ENCODE measurements around the gene KRTAP4-7.
"Not testable (repeated sequence)": the region's sequence is repeated elsewhere in the genome, so short reads cannot be mapped to it uniquely, and the experiment has no call there.

The KRTAP4-7 gene

GRCh38 chr17:41107941-41108450 is 24.0 kb downstream of the KRTAP4-7 start:
- TF ChIP-seq, protein P1, sequence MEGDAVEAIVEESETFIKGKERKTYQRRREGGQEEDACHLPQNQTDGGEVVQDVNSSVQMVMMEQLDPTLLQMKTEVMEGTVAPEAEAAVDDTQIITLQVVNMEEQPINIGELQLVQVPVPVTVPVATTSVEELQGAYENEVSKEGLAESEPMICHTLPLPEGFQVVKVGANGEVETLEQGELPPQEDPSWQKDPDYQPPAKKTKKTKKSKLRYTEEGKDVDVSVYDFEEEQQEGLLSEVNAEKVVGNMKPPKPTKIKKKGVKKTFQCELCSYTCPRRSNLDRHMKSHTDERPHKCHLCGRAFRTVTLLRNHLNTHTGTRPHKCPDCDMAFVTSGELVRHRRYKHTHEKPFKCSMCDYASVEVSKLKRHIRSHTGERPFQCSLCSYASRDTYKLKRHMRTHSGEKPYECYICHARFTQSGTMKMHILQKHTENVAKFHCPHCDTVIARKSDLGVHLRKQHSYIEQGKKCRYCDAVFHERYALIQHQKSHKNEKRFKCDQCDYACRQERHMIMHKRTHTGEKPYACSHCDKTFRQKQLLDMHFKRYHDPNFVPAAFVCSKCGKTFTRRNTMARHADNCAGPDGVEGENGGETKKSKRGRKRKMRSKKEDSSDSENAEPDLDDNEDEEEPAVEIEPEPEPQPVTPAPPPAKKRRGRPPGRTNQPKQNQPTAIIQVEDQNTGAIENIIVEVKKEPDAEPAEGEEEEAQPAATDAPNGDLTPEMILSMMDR (IDR thresholded peaks at IDR 0.05; ENCODE audit: insufficient read depth, low read length, poor library complexity, severe bottlenecking): no peak
- Histone ChIP-seq H3K4me3 (replicated peaks; ENCODE audit: low read depth, low read length) (no peak overlapping the region), H3K36me3 (ENCODE audit: control insufficient read depth, insufficient read depth, low read length) (no peaks in the 10 kb centered on the region), H3K27me3 (replicated peaks; ENCODE audit: control insufficient read depth, insufficient read depth, low read length) (no peaks in the 10 kb centered on the region; the same call in 1 of the 2 replicates)
- no peak for DNase-seq (ENCODE audit: extremely low read depth, insufficient read length)

DNA sequence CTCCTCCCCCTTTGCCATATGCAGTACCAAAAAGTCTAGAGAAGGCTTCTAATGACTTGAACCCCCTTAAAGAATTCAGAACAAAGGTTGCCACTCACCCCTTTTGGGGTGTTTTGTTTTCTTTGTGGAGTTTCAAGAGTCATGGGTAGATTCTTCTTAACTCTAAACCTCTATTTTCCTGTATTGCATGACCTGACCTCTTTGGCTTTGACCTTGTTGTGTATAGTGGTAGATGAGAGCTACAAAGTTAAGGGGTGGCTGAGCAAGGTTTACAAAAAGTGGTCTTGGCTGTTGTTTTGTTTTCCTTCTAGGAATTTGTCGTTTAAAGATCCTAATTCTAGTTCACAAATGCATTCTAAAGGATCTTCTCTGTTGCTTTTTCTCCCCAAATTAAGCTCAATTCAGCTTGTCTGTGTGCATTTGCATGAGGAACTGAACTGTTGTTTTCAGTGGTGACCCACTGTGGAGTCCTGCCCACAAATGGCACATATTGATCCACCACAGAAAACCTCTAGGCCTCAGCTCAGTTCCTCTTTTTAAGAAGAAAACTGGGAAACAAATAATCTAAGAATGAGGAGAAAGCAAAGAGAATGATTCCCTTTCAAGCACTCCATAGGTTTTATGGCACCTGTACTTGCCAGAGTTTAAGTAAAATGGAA is 24.9 kb downstream of the KRTAP4-7 start:
- H3K27me3 ChIP-seq (replicated peaks; ENCODE audit: control insufficient read depth, insufficient read depth, low read length); H3K4me3 ChIP-seq (replicated peaks; ENCODE audit: low read depth, low read length); H3K36me3 ChIP-seq (ENCODE audit: control insufficient read depth, insufficient read depth, low read length); DNase-seq (ENCODE audit: extremely low read depth, insufficient read length): not testable (repeated sequence)

DNA sequence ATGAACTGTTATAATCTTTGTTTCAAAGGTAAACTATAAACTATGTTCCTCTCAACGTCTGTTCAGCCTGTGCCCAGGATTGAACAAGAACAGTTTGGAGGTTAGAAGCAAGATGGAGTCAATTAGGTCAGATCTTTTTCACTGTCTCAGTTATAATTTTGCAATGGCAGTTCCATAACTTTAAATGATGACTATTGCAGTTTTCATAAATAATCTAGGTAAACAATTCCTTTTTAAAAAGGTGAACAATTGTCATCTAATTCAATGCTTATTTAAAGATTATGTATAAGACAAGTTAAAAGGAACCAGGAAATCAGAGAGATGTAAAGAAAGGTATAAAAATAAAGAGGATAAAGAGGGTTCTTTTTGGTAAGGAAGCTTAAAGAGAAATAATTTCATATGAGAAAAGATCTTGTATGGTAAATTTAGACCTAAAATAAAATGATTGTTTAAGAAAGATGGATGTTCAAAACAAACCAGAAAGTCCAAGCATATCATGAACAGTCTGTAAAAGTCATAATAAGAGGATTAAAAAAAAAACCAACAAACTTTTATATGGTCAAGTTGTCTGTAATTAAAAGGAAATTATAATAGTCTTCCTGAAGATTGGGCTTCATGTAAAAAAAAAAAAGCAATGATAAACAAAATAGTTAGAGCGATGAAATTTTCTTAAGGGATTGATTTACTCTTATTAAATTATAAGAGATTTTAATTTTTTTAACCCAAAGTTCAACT is 27.4 kb downstream of the KRTAP4-7 start:
- Histone ChIP-seq H3K27me3 (replicated peaks; ENCODE audit: control insufficient read depth, insufficient read depth, low read length) (no peaks in the 10 kb centered on the region; the same call in 1 of the 2 replicates), H3K4me3 (replicated peaks; ENCODE audit: low read depth, low read length) (no peak overlapping the region), H3K36me3 (ENCODE audit: control insufficient read depth, insufficient read depth, low read length) (no peaks in the 10 kb centered on the region)
- TF ChIP-seq, protein P1 (IDR thresholded peaks at IDR 0.05; ENCODE audit: insufficient read depth, low read length, poor library complexity, severe bottlenecking): no peak
- no peak for DNase-seq (ENCODE audit: extremely low read depth, insufficient read length)

GRCh38 chr17:41116297-41116696 is 32.3 kb downstream of the KRTAP4-7 start:
- Histone ChIP-seq H3K36me3 (ENCODE audit: control insufficient read depth, insufficient read depth, low read length) (no peaks in the 10 kb centered on the region), H3K4me3 (replicated peaks; ENCODE audit: low read depth, low read length) (no peak overlapping the region), H3K27me3 (replicated peaks; ENCODE audit: control insufficient read depth, insufficient read depth, low read length) (no peaks in the 10 kb centered on the region)
- no peak for DNase-seq (ENCODE audit: extremely low read depth, insufficient read length)
- TF ChIP-seq, protein P1 (IDR thresholded peaks at IDR 0.05; ENCODE audit: insufficient read depth, low read length, poor library complexity, severe bottlenecking): no peak

DNA sequence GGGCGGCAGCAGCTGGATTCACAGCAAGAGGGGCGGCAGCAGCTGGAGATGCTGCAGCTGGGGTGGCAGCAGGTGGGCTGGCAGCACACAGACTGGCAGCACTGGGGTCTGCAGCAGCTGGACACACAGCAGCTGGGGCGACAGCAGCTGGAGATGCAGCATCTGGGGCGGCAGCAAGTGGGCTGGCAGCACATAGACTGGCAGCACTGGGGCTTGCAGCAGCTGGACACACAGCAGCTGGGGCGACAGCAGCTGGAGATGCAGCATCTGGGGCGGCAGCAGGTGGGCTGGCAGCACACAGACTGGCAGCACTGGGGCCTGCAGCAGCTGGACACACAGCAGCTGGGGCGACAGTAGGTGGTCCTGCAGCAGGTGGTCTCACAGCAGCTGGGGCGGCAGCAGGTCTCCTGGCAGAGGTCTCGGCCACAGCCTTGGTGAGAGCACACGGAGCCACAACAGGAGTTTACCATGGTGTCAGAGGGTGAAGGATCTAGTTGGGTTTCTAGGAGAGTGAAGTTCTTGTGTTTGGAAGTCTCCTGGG is 34.0 kb downstream of the KRTAP4-7 start, which contains the start of gene KRTAP4-11:
Gene KRTAP4-11 (minus strand): TSS at position 528 of the 541 bp plus-strand sequence. CDS start 58 bp downstream, at position 470.
- H3K4me3 ChIP-seq (replicated peaks; ENCODE audit: low read depth, low read length); H3K36me3 ChIP-seq (ENCODE audit: control insufficient read depth, insufficient read depth, low read length); H3K27me3 ChIP-seq (replicated peaks; ENCODE audit: control insufficient read depth, insufficient read depth, low read length); DNase-seq (ENCODE audit: extremely low read depth, insufficient read length): not testable (repeated sequence)

GRCh38 chr17:41118721-41119120 is 34.8 kb downstream of the KRTAP4-7 start:
- Histone ChIP-seq H3K36me3 (ENCODE audit: control insufficient read depth, insufficient read depth, low read length) (no peaks in the 10 kb centered on the region), H3K27me3 (replicated peaks; ENCODE audit: control insufficient read depth, insufficient read depth, low read length) (no peaks in the 10 kb centered on the region), H3K4me3 (replicated peaks; ENCODE audit: low read depth, low read length) (no peak overlapping the region)
- TF ChIP-seq, protein P1 (IDR thresholded peaks at IDR 0.05; ENCODE audit: insufficient read depth, low read length, poor library complexity, severe bottlenecking): no peak
- DNase-seq (ENCODE audit: extremely low read depth, insufficient read length): no peak

GRCh38 chr17:41119696-41120690 is 36.0 kb downstream of the KRTAP4-7 start:
- not testable (repeated sequence) for DNase-seq (ENCODE audit: extremely low read depth, insufficient read length); H3K36me3 ChIP-seq (ENCODE audit: control insufficient read depth, insufficient read depth, low read length); H3K4me3 ChIP-seq (replicated peaks; ENCODE audit: low read depth, low read length)

More at GRCh38 chr17:41119696-41120690, 36.0 kb downstream of the KRTAP4-7 start:
- H3K27me3 ChIP-seq (replicated peaks; ENCODE audit: control insufficient read depth, insufficient read depth, low read length): not testable (repeated sequence)
